ENCODE measurements around the gene LMF1. TPM values are rescaled to one million over a fixed set of nuclear protein-coding genes. Genes with fewer than 3 reads are reported as not detected.

Gene LMF1
- total RNA-seq, 1 donor from 2014 or later, result 16.0 TPM

GRCh38 chr16:927931-928330, 42.9 kb downstream of the LMF1 start:
- H3K4me1 Mint-ChIP-seq, result peaks cover 4% of the 10 kb centered on the region
- peaks cover 19% of the 10 kb centered on the region for H3K36me3 Mint-ChIP-seq (ENCODE audit: low read depth)
- no peaks in the 10 kb centered on the region for H3K27me3 Mint-ChIP-seq (ENCODE audit: low read depth)
- no peak overlapping the region for H3K27ac Mint-ChIP-seq (ENCODE audit: unreplicated experiment)
- H3K4me3 Mint-ChIP-seq, result no peak overlapping the region
- no peak for DNase-seq (ENCODE audit: low read depth, low spot score)
- TF ChIP-seq, protein P1, sequence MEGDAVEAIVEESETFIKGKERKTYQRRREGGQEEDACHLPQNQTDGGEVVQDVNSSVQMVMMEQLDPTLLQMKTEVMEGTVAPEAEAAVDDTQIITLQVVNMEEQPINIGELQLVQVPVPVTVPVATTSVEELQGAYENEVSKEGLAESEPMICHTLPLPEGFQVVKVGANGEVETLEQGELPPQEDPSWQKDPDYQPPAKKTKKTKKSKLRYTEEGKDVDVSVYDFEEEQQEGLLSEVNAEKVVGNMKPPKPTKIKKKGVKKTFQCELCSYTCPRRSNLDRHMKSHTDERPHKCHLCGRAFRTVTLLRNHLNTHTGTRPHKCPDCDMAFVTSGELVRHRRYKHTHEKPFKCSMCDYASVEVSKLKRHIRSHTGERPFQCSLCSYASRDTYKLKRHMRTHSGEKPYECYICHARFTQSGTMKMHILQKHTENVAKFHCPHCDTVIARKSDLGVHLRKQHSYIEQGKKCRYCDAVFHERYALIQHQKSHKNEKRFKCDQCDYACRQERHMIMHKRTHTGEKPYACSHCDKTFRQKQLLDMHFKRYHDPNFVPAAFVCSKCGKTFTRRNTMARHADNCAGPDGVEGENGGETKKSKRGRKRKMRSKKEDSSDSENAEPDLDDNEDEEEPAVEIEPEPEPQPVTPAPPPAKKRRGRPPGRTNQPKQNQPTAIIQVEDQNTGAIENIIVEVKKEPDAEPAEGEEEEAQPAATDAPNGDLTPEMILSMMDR (conservative IDR thresholded peaks at IDR 0.05), result no peak
- H3K9me3 Mint-ChIP-seq, result peaks cover 7% of the 10 kb centered on the region

- Mint-ChIP-seq H3K4me1 (peaks cover 4% of the 10 kb centered on the region), H3K4me3 (no peak overlapping the region), H3K36me3 (ENCODE audit: low read depth) (peaks cover 18% of the 10 kb centered on the region), H3K9me3 (peaks cover 7% of the 10 kb centered on the region), H3K27ac (ENCODE audit: unreplicated experiment) (no peak overlapping the region), H3K27me3 (ENCODE audit: low read depth) (no peaks in the 10 kb centered on the region)
- no peak for DNase-seq (ENCODE audit: low read depth, low spot score)
- TF ChIP-seq, protein P1 (conservative IDR thresholded peaks at IDR 0.05), result no peak
Observed at GRCh38 chr16:927406-927805, 43.4 kb downstream of the LMF1 start.

DNA sequence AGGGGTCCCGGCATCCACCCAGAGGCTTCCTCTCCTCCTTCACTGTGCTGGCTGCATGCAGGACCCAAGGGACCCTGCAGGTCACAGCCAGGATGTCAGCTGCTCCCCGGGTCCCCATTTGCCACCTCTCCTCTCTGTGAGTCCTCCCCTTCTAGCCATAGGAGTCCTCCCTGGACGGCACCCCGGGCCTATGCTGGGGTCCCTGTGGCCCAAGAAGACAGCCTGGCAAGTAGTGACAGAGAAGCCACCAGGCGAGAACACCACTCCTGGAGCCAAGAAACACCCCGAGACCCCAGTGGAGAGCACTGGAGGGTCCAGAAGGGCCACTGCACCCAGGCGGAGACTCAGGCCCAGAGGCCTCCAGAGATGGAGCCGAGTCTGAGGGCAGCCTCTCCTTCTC, 44.1 kb downstream of the LMF1 start:
- TF ChIP-seq, protein P1 (conservative IDR thresholded peaks at IDR 0.05), result no peak
- Mint-ChIP-seq H3K27ac (ENCODE audit: unreplicated experiment) (no peak overlapping the region), H3K36me3 (ENCODE audit: low read depth) (peaks cover 23% of the 10 kb centered on the region), H3K27me3 (ENCODE audit: low read depth) (no peaks in the 10 kb centered on the region), H3K4me1 (peaks cover 4% of the 10 kb centered on the region), H3K4me3 (no peak overlapping the region), H3K9me3 (peaks cover 9% of the 10 kb centered on the region)
- no peak for DNase-seq (ENCODE audit: low read depth, low spot score)

DNA sequence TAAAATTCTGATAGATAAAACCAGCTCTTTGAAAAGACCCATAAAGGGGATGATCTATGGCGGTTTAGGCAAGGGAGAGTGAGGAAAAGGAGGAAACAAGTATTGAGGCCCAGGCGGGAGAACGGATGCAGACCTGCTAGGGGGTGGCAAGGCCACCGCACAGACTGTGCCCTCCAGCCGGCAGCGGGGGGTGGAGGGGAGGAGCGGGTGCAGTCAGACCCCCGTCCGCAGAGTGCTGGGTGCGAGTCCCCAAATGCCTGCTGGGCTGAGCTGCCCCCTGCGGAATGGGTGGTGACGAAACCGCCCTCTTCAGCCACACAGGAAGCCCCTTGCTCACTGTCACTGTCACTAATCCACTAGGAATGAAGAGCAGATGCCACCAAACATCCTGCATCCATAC, 46.0 kb downstream of the LMF1 start:
- Mint-ChIP-seq H3K4me3 (no peak overlapping the region), H3K9me3 (peaks cover 10% of the 10 kb centered on the region), H3K27ac (ENCODE audit: unreplicated experiment) (no peak overlapping the region), H3K4me1 (peaks cover 18% of the 10 kb centered on the region), H3K27me3 (ENCODE audit: low read depth) (no peaks in the 10 kb centered on the region), H3K36me3 (ENCODE audit: low read depth) (peaks cover 30% of the 10 kb centered on the region)
- TF ChIP-seq, protein P1 (conservative IDR thresholded peaks at IDR 0.05), result no peak
- no peak for DNase-seq (ENCODE audit: low read depth, low spot score)

- Mint-ChIP-seq H3K4me3 (no peak overlapping the region), H3K36me3 (ENCODE audit: low read depth) (peaks cover 30% of the 10 kb centered on the region), H3K9me3 (peaks cover 10% of the 10 kb centered on the region)
Observed at GRCh38 chr16:924063-924462, 46.7 kb downstream of the LMF1 start.

More at GRCh38 chr16:924063-924462, 46.7 kb downstream of the LMF1 start:
- H3K27me3 Mint-ChIP-seq (ENCODE audit: low read depth), result no peaks in the 10 kb centered on the region
- DNase-seq (ENCODE audit: low read depth, low spot score), result no peak
- no peak overlapping the region for H3K27ac Mint-ChIP-seq (ENCODE audit: unreplicated experiment)
- H3K4me1 Mint-ChIP-seq, result peaks cover 15% of the 10 kb centered on the region
- TF ChIP-seq, protein P1 (conservative IDR thresholded peaks at IDR 0.05), result no peak
